Measurements from ENCODE around the gene PARP1. TPM values are rescaled to one million over a fixed set of nuclear protein-coding genes. Genes with fewer than 3 reads are reported as not detected.

The PARP1 gene
- total RNA-seq, 2 experiments from 2014 or later = 301 to 308 TPM

DNA sequence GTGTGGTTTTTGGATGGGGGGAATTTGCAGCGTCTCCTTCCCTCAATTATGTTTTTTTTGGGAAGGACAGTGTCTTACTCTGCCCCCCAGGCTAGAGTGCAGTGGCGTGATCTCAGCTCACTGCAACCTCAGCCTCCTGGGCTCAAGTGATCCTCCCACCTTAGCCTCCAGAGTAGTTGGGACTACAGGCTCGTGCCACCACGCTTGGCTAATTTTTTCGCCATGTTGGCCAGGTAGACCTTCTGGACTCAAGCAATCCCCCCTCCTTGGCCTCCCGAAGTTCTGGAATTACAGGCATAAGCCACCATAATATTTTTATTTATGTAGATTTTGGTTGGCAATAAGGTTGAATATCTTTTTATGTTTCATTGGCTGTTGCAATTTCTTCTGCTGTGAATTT is 9.5 kb upstream of the PARP1 start:
- POLR2A ChIA-PET = no interaction called here
- Mint-ChIP-seq H3K4me3 (no peak overlapping the region), H3K9me3 (no peaks in the 10 kb centered on the region), H3K4me1 (ENCODE audit: low read depth) (no peaks in the 10 kb centered on the region), H3K27ac (no peak overlapping the region), H3K36me3 (no peaks in the 10 kb centered on the region), H3K27me3 (peaks cover 2% of the 10 kb centered on the region)
- DNase-seq = no peak
- intact Hi-C loops (cut with micrococcal nuclease) = no loop called here
- CTCF ChIA-PET = no interaction called here

GRCh38 chr1:226414098-226414698 is 6.3 kb upstream of the PARP1 start:
- Mint-ChIP-seq H3K9me3 (no peaks in the 10 kb centered on the region), H3K4me1 (ENCODE audit: low read depth) (no peaks in the 10 kb centered on the region), H3K4me3 (no peak overlapping the region), H3K27ac (no peak overlapping the region), H3K27me3 (peaks cover 2% of the 10 kb centered on the region), H3K36me3 (no peaks in the 10 kb centered on the region)
- ChIA-PET POLR2A (no interaction called here), CTCF (no interaction called here)
- no peak for DNase-seq
- intact Hi-C loops (cut with micrococcal nuclease) = no loop called here

DNA sequence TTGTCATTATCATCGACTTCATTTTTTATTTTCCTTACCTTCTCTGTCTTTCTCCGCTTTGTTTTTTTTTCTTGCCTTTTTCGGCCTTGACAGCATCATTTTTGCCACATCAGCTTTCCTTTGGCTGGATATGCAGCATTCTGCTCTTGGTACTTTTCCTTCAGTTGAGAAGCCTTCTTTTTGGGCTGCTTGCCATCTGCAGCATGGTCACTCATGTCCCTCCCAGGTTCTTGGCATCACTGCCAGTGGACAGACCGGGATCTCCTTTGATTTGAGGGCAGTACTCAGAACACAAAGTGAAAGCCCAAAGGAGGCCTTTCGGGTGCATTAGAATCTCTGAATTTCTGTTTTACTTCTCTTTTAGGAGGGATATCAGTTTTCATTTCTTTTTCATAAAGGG is 3.7 kb upstream of the PARP1 start:
- no peak for DNase-seq
- peaks cover 3% of the 10 kb centered on the region for H3K36me3 Mint-ChIP-seq
- peaks cover 2% of the 10 kb centered on the region for H3K27me3 Mint-ChIP-seq
- no peaks in the 10 kb centered on the region for H3K9me3 Mint-ChIP-seq
- peaks cover 6% of the 10 kb centered on the region for H3K4me1 Mint-ChIP-seq (ENCODE audit: low read depth)
- H3K27ac Mint-ChIP-seq = no peak overlapping the region
- ChIA-PET POLR2A (no interaction called here), CTCF (no interaction called here)
- intact Hi-C loops (cut with micrococcal nuclease) = no loop called here
- H3K4me3 Mint-ChIP-seq = no peak overlapping the region

GRCh38 chr1:226410958-226411357 is 3.1 kb upstream of the PARP1 start:
- POLR2A ChIA-PET = no interaction called here
- H3K27ac Mint-ChIP-seq = no peak overlapping the region
- no peaks in the 10 kb centered on the region for H3K9me3 Mint-ChIP-seq
- DNase-seq = no peak
- H3K27me3 Mint-ChIP-seq = no peaks in the 10 kb centered on the region
- peaks cover 12% of the 10 kb centered on the region for H3K4me1 Mint-ChIP-seq (ENCODE audit: low read depth)
- peaks cover 8% of the 10 kb centered on the region for H3K36me3 Mint-ChIP-seq
- intact Hi-C loops (cut with micrococcal nuclease) = no loop called here
- CTCF ChIA-PET = no interaction called here
- no peak overlapping the region for H3K4me3 Mint-ChIP-seq

- Mint-ChIP-seq H3K27ac (no peak overlapping the region), H3K4me1 (ENCODE audit: low read depth) (peaks cover 26% of the 10 kb centered on the region), H3K9me3 (no peaks in the 10 kb centered on the region), H3K27me3 (no peaks in the 10 kb centered on the region), H3K4me3 (no peak overlapping the region), H3K36me3 (peaks cover 11% of the 10 kb centered on the region)
- ChIA-PET CTCF (interaction anchor here (2.0 to 3.4 kb wide), 4 partner anchors 11 to 284 kb away, joined by 9 to 22 read pairs (median 14); no protein-coding TSS in a partner anchor), POLR2A (no interaction called here)
- intact Hi-C loops (cut with micrococcal nuclease) = loop anchor here (5.0 to 10.0 kb wide), 6 partner anchors 225 to 1693 kb away; partner anchors contain the start of genes ACBD3, C1orf35, COQ8A and ITPKB
- no peak for DNase-seq
These were observed 1.5 kb upstream of the PARP1 start for GRCh38 chr1:226409392-226409791.

DNA sequence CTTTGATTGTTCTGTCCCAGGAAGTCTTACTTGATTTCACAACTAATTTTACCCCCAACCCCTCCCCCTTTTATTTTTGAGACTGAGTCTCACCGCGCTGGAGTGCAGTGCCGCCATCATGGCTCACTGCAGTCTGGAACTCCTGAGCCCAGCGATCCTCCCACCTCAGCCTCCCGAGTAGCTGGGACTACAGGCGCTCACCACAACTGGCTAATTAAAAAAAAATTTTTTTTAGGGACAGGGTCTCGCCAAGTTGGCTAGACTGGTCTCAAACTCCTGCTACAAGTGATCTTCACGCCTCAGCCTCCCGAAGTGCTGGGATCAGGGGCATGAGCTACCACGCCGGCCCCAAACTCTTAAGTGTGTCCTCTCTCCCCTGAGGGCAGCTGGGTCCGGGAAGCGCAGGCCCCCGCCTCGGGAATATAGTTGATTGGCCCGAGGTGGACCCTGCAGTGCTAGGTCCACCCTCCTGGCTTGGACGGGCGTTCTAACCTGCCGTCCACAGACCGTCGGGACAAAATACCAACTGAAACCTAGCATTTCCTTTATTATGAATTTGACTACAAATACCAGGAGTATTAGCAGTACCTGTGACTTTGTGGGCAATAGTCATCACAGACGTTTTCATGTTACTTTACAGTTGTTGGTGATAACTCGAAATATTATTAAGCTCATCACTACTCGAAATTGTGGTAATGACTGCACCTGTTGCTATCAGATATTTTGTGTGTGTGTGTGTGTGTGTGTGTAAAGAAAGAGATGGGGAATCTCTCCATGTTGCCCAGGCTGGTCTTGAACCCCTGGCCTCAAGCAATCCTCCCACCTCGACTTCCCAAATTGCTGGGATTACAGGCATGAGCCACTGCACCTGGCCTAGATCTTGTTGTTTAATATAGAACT is 642 bp upstream of the PARP1 start:
- Mint-ChIP-seq H3K36me3 (peaks cover 13% of the 10 kb centered on the region), H3K27me3 (no peaks in the 10 kb centered on the region), H3K4me1 (ENCODE audit: low read depth) (peaks cover 34% of the 10 kb centered on the region), H3K4me3 (peak overlapping the region; percentile 76), H3K27ac (peak overlapping the region; percentile 81), H3K9me3 (no peaks in the 10 kb centered on the region)
- intact Hi-C loops (cut with micrococcal nuclease) = loop anchor here (5.0 to 10.0 kb wide), 6 partner anchors 224 to 1694 kb away; partner anchors contain the start of genes ACBD3, C1orf35, COQ8A and ITPKB
- CTCF ChIA-PET = interaction anchor here (0.6 to 3.4 kb wide), 34 partner anchors 8 to 631 kb away, joined by 3 to 22 read pairs (median 4); partner anchors contain the start of genes COQ8A, ITPKB, LIN9 and SDE2
- no peak for DNase-seq
- POLR2A ChIA-PET = interaction anchor here (0.6 to 2.9 kb wide), 15 partner anchors 13 to 1545 kb away, joined by 3 to 13 read pairs (median 3); partner anchors contain the start of genes ACBD3, COQ8A, LIN9 and SDE2

DNA sequence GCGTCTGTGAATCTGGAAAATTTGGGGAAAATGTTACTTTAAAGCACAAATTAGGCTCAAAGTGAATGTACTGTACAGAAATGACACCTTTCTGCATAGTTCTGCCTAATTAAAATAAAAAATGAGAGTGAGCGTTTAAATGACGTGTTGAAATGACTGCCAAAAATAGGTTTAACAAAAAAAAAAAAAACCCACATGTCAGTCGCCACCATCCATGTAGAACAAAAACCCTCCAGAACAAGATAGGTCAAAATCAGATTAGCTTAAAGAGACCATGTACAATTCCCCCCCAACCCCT is 745 bp downstream of the PARP1 start:
- intact Hi-C loops (cut with micrococcal nuclease) = loop anchor here (2.0 to 10.0 kb wide), 10 partner anchors 74 to 1695 kb away; partner anchors contain the start of genes ACBD3, C1orf35, COQ8A and H3-3A
- DNase-seq = no peak
- POLR2A ChIA-PET = interaction anchor here (0.6 to 2.9 kb wide), 4 partner anchors 38 to 533 kb away, joined by 3 to 13 read pairs (median 6); partner anchors contain the start of genes COQ8A and LIN9
- Mint-ChIP-seq H3K27me3 (no peaks in the 10 kb centered on the region), H3K4me3 (peak overlapping the region; percentile 100), H3K9me3 (no peaks in the 10 kb centered on the region), H3K27ac (peak overlapping the region; percentile 98), H3K4me1 (ENCODE audit: low read depth) (peaks cover 43% of the 10 kb centered on the region), H3K36me3 (peaks cover 21% of the 10 kb centered on the region)
- CTCF ChIA-PET = interaction anchor here (0.6 to 3.4 kb wide), 19 partner anchors 9 to 345 kb away, joined by 3 to 22 read pairs (median 6); partner anchors contain the start of genes H3-3A and LIN9

- H3K9me3 Mint-ChIP-seq = no peaks in the 10 kb centered on the region
- no peak for DNase-seq
- peaks cover 27% of the 10 kb centered on the region for H3K36me3 Mint-ChIP-seq
- H3K4me1 Mint-ChIP-seq (ENCODE audit: low read depth) = peaks cover 48% of the 10 kb centered on the region
- CTCF ChIA-PET = interaction anchor here (0.7 to 3.4 kb wide), 10 partner anchors 9 to 342 kb away, joined by 3 to 22 read pairs (median 6); partner anchors contain the start of gene LIN9
- no peaks in the 10 kb centered on the region for H3K27me3 Mint-ChIP-seq
- intact Hi-C loops (cut with micrococcal nuclease) = loop anchor here (2.0 to 10.0 kb wide), 10 partner anchors 74 to 1696 kb away; partner anchors contain the start of genes ACBD3, C1orf35, COQ8A and H3-3A
- peak overlapping the region; percentile 100 for H3K4me3 Mint-ChIP-seq
- POLR2A ChIA-PET = interaction anchor here (0.9 to 2.9 kb wide), 3 partner anchors 38 to 344 kb away, joined by 5 to 13 read pairs (median 6); partner anchors contain the start of genes H3-3A and LIN9
- H3K27ac Mint-ChIP-seq = peak overlapping the region; percentile 98
These were observed 1.5 kb downstream of the PARP1 start for GRCh38 chr1:226406401-226406881.

DNA sequence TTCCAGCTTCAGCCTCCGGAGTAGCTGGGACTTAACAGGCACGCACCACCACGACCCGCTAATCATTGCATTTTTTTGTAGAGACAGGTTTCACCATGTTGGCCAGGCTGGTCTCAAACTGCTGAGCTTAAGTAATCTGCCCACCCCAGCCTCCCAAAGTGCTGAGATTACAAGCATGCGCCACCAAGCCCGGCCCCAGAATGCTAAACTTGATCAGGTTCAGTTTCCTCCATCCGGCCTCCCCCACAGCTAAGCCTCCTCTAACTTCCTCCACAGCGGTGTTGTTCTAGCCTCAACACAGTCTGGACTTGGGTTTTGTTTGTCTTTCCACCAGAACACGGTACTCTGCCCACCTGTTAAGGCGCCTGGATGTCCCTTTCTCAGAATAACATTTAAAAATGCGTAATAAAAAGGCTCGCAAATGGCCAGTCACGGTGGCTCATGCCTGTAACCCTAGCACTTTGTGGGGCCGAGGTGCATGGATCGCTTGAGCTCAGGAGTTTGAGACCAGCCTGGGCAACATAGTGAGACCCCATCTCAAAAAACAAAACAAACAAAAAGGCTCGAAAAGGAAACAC is 2.4 kb downstream of the PARP1 start:
- ChIA-PET POLR2A (interaction anchor here (0.7 to 1.5 kb wide), 2 partner anchors 96 to 343 kb away, joined by 4 to 5 read pairs; partner anchors contain the start of genes H3-3A and LIN9), CTCF (interaction anchor here (0.6 to 2.5 kb wide), 7 partner anchors 28 to 341 kb away, joined by 3 to 8 read pairs (median 3); partner anchors contain the start of gene LIN9)
- Mint-ChIP-seq H3K9me3 (no peaks in the 10 kb centered on the region), H3K27me3 (no peaks in the 10 kb centered on the region), H3K4me1 (ENCODE audit: low read depth) (peaks cover 57% of the 10 kb centered on the region), H3K27ac (peak overlapping the region; percentile 98), H3K4me3 (peak overlapping the region; percentile 100), H3K36me3 (peaks cover 37% of the 10 kb centered on the region)
- DNase-seq = peak; percentile 54
- intact Hi-C loops (cut with micrococcal nuclease) = loop anchor here (5.0 to 10.0 kb wide), 6 partner anchors 221 to 1697 kb away; partner anchors contain the start of genes ACBD3, C1orf35, COQ8A and ITPKB

- DNase-seq = no peak
- peaks cover 59% of the 10 kb centered on the region for H3K4me1 Mint-ChIP-seq (ENCODE audit: low read depth)
- ChIA-PET CTCF (interaction anchor here (0.6 to 2.6 kb wide), 6 partner anchors 15 to 279 kb away, joined by 3 to 8 read pairs (median 5); partner anchors contain the start of gene LIN9), POLR2A (interaction anchor here (1.5 kb wide), 1 partner anchor 342 kb away, joined by 5 read pairs; the partner anchor contains the start of gene H3-3A)
- H3K9me3 Mint-ChIP-seq = no peaks in the 10 kb centered on the region
- intact Hi-C loops (cut with micrococcal nuclease) = loop anchor here (5.0 to 10.0 kb wide), 6 partner anchors 220 to 1697 kb away; partner anchors contain the start of genes ACBD3, C1orf35, COQ8A and ITPKB
- no peaks in the 10 kb centered on the region for H3K27me3 Mint-ChIP-seq
- peaks cover 43% of the 10 kb centered on the region for H3K36me3 Mint-ChIP-seq
- H3K4me3 Mint-ChIP-seq = peak overlapping the region; percentile 100
- peak overlapping the region; percentile 8 for H3K27ac Mint-ChIP-seq
These were observed 3.0 kb downstream of the PARP1 start for GRCh38 chr1:226404904-226405222.

Data from activated CD4-positive, alpha-beta memory T cell treated with anti-CD3 and anti-CD28 coated beads for 36 hours (primary cell).